H1 (cell line): ENCODE measurements around the gene POLR2H. TPM values are rescaled to one million over a fixed set of nuclear protein-coding genes. Genes with fewer than 3 reads are reported as not detected.
A peak's percentile ranks its signal among the peaks of the same experiment; 100 is the strongest.

Experiments
- CTCF ChIA-PET: fragments of 300-600 bp; sonication (Branson Sonifier 250); formaldehyde crosslinking; loops from one replicate; lab custom pipeline; 2021; ENCODE audit not compliant: partially characterized antibody; lab: Charles Lee
- POLR2A ChIA-PET: fragments of 300-600 bp; sonication (Branson Sonifier 250); formaldehyde crosslinking; loops from one replicate; lab custom pipeline; 2021; ENCODE audit warnings: inconsistent platforms; ENCODE audit not compliant: partially characterized antibody; lab: Charles Lee
- DNase-seq, 2 experiments: peaks; one replicate each; pipeline versions ENCODE4 v3.0.0 to v3.0.0-alpha.2; 2010 to 2022; ENCODE audit warnings: low spot score in 2 of 2, low read depth in 1 of 2, mixed read lengths in 1 of 2
- FAIRE-seq: peaks from 2 replicates; lab custom pipeline; 2011; peaks lifted over from hg19 to GRCh38; lab: Jason Lieb, UNC
- H2AFZ ChIP-seq: 2 replicates; pipeline ENCODE4 v1.8.1; 2012; ENCODE audit warnings: low read length, inconsistent platforms
- H2AK5ac ChIP-seq: 2 replicates; pipeline ENCODE4 v1.6.1; 2013; ENCODE audit warnings: low read depth, low read length
- H2BK120ac ChIP-seq: replicated peaks from 2 replicates; pipeline ENCODE3; 2013; ENCODE audit warnings: low read depth, low read length, inconsistent platforms
- H2BK12ac ChIP-seq: 2 replicates; pipeline ENCODE4 v1.6.1; 2013; ENCODE audit warnings: low read depth, low read length
- H2BK15ac ChIP-seq: 2 replicates; pipeline ENCODE4 v1.6.1; 2013; ENCODE audit warnings: low read length
- H2BK20ac ChIP-seq: 2 replicates; pipeline ENCODE4 v1.6.1; 2013; ENCODE audit warnings: low read length
- H2BK5ac ChIP-seq: 2 replicates; pipeline ENCODE4 v1.6.1; 2013; ENCODE audit warnings: low read depth, low read length
- H3K14ac ChIP-seq: 2 replicates; pipeline ENCODE4 v1.6.1; 2013; ENCODE audit warnings: inconsistent platforms; ENCODE audit not compliant: insufficient read length
- H3K18ac ChIP-seq: 2 replicates; pipeline ENCODE4 v1.6.1; 2013; ENCODE audit warnings: low read length; ENCODE audit errors: extremely low read depth
- H3K23ac ChIP-seq: 2 replicates; pipeline ENCODE4 v1.6.1; 2013; ENCODE audit warnings: inconsistent platforms; ENCODE audit not compliant: insufficient read length
- H3K23me2 ChIP-seq: 2 replicates; pipeline ENCODE4 v1.6.1; 2013; ENCODE audit warnings: low read depth, low read length
- H3K27ac ChIP-seq: 2 replicates; pipeline ENCODE4 v1.6.1; 2011; ENCODE audit warnings: low read depth, low read length, inconsistent platforms
- H3K27me3 ChIP-seq, 4 experiments: replicated peaks in 1 of 4; 1 replicate in 1 of 4; 2 replicates in 3 of 4; pipeline versions ENCODE4 v1.6.1 to v1.8.1; 2011 to 2013; ENCODE audit warnings: low read length in 3 of 4, mild to moderate bottlenecking in 3 of 4, inconsistent platforms in 2 of 4, mixed read lengths in 2 of 4, moderate library complexity in 1 of 4; ENCODE audit not compliant: control insufficient read depth in 3 of 4, insufficient read depth in 3 of 4; ENCODE audit errors: extremely low read depth in 1 of 4
- H3K36me3 ChIP-seq, 4 experiments: 2 replicates each; pipeline versions ENCODE4 v1.6.1 to v1.8.1; 2011 to 2013; ENCODE audit warnings: mild to moderate bottlenecking in 4 of 4, low read length in 3 of 4, moderate library complexity in 2 of 4, control low read depth in 1 of 4, inconsistent platforms in 1 of 4; ENCODE audit not compliant: insufficient read depth in 4 of 4, control insufficient read depth in 2 of 4
- H3K4ac ChIP-seq: replicated peaks from 2 replicates; pipeline ENCODE3; 2013; ENCODE audit warnings: low read length, low read depth, mixed read lengths, inconsistent platforms; ENCODE audit not compliant: insufficient read length
- H3K4me1 ChIP-seq, 4 experiments: replicated peaks in 1 of 4; 1 replicate in 1 of 4; 2 replicates in 3 of 4; pipeline versions ENCODE4 v1.6.1 to v1.8.1; 2011 to 2013; ENCODE audit warnings: low read length in 3 of 4, inconsistent platforms in 2 of 4, mixed read lengths in 1 of 4; ENCODE audit not compliant: insufficient read depth in 4 of 4, control insufficient read depth in 3 of 4
- H3K4me2 ChIP-seq, 2 experiments: 2 replicates each; pipeline versions ENCODE4 v1.6.1 to v1.8.1; 2011 to 2013; ENCODE audit warnings: low read depth in 2 of 2, low read length in 2 of 2, control low read depth in 1 of 2, inconsistent platforms in 1 of 2, mild to moderate bottlenecking in 1 of 2; ENCODE audit not compliant: insufficient read depth in 1 of 2
- H3K4me3 ChIP-seq, 4 experiments: fragments of 200-600, 300-600 bp in 1 of 4; sonication (generic), shearing (Covaris generic), sonication (Bioruptor Twin) in 1 of 4; 2 replicates each; pipeline versions ENCODE4 v1.5.1 to v1.8.1; 2011 to 2016; ENCODE audit warnings: low read length in 4 of 4, low read depth in 3 of 4, control low read depth in 2 of 4, inconsistent platforms in 2 of 4, mild to moderate bottlenecking in 2 of 4, mixed read lengths in 1 of 4, moderate library complexity in 1 of 4; ENCODE audit not compliant: insufficient read depth in 2 of 4; ENCODE audit errors: extremely low read depth in 1 of 4
- H3K56ac ChIP-seq: replicated peaks from 2 replicates; pipeline ENCODE3; 2013; ENCODE audit warnings: low read depth, mild to moderate bottlenecking, mixed read lengths, low read length, inconsistent platforms; ENCODE audit not compliant: insufficient read length
- H3K79me1 ChIP-seq: 2 replicates; pipeline ENCODE4 v1.6.1; 2013; ENCODE audit warnings: low read depth, low read length, control low read depth
- H3K79me2 ChIP-seq, 2 experiments: 2 replicates each; pipeline versions ENCODE4 v1.6.1 to v1.8.1; 2012 to 2013; ENCODE audit warnings: low read length in 2 of 2, mild to moderate bottlenecking in 2 of 2, inconsistent platforms in 1 of 2; ENCODE audit not compliant: insufficient read depth in 2 of 2, control insufficient read depth in 1 of 2
- H3K9ac ChIP-seq, 4 experiments: replicated peaks in 1 of 4; 1 replicate in 1 of 4; 2 replicates in 3 of 4; pipeline versions ENCODE4 v1.6.1 to v1.8.1; 2011 to 2013; ENCODE audit warnings: low read depth in 3 of 4, low read length in 3 of 4, control low read depth in 2 of 4, mild to moderate bottlenecking in 2 of 4, moderate library complexity in 2 of 4, inconsistent platforms in 1 of 4; ENCODE audit errors: extremely low read depth in 1 of 4
- H3K9me3 ChIP-seq, 2 experiments: 2 replicates each; pipeline versions ENCODE4 v1.6.1 to v1.8.1; 2012 to 2013; ENCODE audit warnings: mild to moderate bottlenecking in 2 of 2, moderate library complexity in 2 of 2, control low read depth in 1 of 2, inconsistent platforms in 1 of 2, low read depth in 1 of 2, low read length in 1 of 2, mixed read lengths in 1 of 2; ENCODE audit not compliant: insufficient read depth in 2 of 2
- H4K20me1 ChIP-seq, 2 experiments: replicated peaks in 1 of 2; 2 replicates each; pipeline versions ENCODE3 to v1.8.1; 2011 to 2013; ENCODE audit warnings: inconsistent platforms in 2 of 2, low read length in 2 of 2, mild to moderate bottlenecking in 1 of 2; ENCODE audit not compliant: insufficient read depth in 2 of 2, control insufficient read depth in 1 of 2
- H4K5ac ChIP-seq: 2 replicates; pipeline ENCODE4 v1.6.1; 2013; ENCODE audit warnings: low read length, low read depth, mixed read lengths, inconsistent platforms; ENCODE audit not compliant: insufficient read length
- H4K8ac ChIP-seq: 2 replicates; pipeline ENCODE4 v1.8.0; 2013; ENCODE audit warnings: mild to moderate bottlenecking, moderate library complexity, low read length, inconsistent platforms; ENCODE audit not compliant: insufficient read depth; ENCODE audit errors: extremely low read depth
- H4K91ac ChIP-seq: replicated peaks from 2 replicates; pipeline ENCODE3; 2013; ENCODE audit warnings: low read length, mixed read lengths, inconsistent platforms; ENCODE audit not compliant: insufficient read length
- EP300 ChIP-seq, 2 experiments: IDR thresholded peaks; 1 replicate in 1 of 2; 2 replicates in 1 of 2; pipeline ENCODE4 v1.6.1; 2011 to 2012; ENCODE audit warnings: low read depth in 2 of 2, low read length in 2 of 2, mild to moderate bottlenecking in 2 of 2, borderline replicate concordance in 1 of 2, inconsistent platforms in 1 of 2, moderate library complexity in 1 of 2
- POLR2A ChIP-seq, 2 experiments: IDR thresholded peaks; 1 replicate in 1 of 2; 2 replicates in 1 of 2; pipeline ENCODE4 v1.6.1; 2011; ENCODE audit warnings: low read depth in 2 of 2, low read length in 2 of 2, mild to moderate bottlenecking in 2 of 2; ENCODE audit errors: control extremely low read depth in 1 of 2
- POLR2AphosphoS5 ChIP-seq: IDR thresholded peaks from 2 replicates; pipeline ENCODE4 v1.6.1; 2011; ENCODE audit warnings: low read depth, low read length
- WGBS, 2 experiments: shearing (Covaris generic) in 1 of 2; methylation state at CpG; one replicate each; pipeline versions ENCODE4 v1.1.6 to v1.1.7; 2013 to 2015; ENCODE audit warnings: low lambda C conversion rate in 2 of 2, mixed read lengths in 2 of 2, inconsistent platforms in 1 of 2, low coverage in 1 of 2, missing lambda C conversion rate in 1 of 2; ENCODE audit not compliant: insufficient replicate concordance in 2 of 2, insufficient coverage in 1 of 2, insufficient read length in 1 of 2; ENCODE audit errors: extremely low coverage in 1 of 2, missing lambda C conversion rate in 1 of 2; 5-methylcytosine and 5-hydroxymethylcytosine counted together
- polyA plus RNA-seq, 7 experiments: library from polyadenylated mRNA; depleted of rRNA in 3 of 7; stranded (reverse) in 5 of 7; unstranded in 2 of 7; fragments of >200 nt in 5 of 7; fragments of 200-250 nt in 2 of 7; gene quantifications; 1 replicate in 5 of 7; 2 replicates in 1 of 7; 4 replicates in 1 of 7; pipeline versions ENCODE4 v1.2.1 to v1.2.3, GENCODE V29; 2011 to 2013; ENCODE audit warnings: missing spikeins in 2 of 7, mixed read lengths in 2 of 7
- total RNA-seq: library from RNA; stranded (reverse); fragmentation: NEBNext Ultra II Directional; extraction: Animal tissue kit (Norgen Biotek cat#: 25700); gene quantifications from 2 replicates; pipeline ENCODE4 v1.2.1, GENCODE V29; 2021

Gene POLR2H
- total and polyA plus RNA-seq, 2 of the 8 experiments (the other 6 are each of a cell fraction or from before 2014, with no cell fraction given) = 113 to 335 TPM

DNA sequence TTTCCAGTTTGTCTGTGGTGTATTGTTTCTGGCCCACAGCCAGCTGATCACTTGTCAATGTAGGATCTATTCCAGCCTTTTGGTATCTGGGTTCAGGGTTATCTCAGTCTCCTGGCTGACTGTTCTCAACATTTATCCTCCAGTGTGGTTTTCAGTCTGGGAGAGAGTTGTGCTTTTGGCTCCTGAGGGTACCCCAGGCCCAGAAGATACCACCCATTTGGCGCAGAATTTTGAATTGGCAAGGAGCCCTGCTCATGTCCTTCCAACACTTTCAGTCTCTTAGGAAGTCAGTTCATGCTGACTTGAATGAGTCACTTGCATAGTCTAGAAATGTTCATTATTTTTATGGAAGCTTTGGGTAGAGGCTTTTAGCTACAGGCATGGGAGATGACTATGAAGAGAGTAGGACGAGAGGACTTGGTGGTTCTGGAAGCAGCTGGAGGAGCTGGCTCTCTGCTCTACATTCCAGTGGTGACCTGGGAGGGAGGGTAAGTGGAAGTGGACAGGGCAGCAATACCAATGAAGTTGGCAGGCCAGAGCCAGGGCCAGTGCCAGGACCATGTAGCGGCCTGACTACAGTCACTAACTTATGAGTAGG lies 7.2 kb downstream of the POLR2H start:
- Histone ChIP-seq H4K8ac (no peak overlapping the region), H2BK20ac (no peak overlapping the region), H3K9me3 (no peaks in the 10 kb centered on the region), H3K18ac (no peak overlapping the region), H3K36me3 (peaks cover 6 to 32% (median 28%) of the 10 kb centered on the region in 4 experiments; a peak in 7 of 8 replicates), H3K9ac (no peak overlapping the region), H3K27me3 (no peaks in the 10 kb centered on the region), H3K14ac (no peak overlapping the region), H3K4me1 (peaks cover 0 to 10% (median 6%) of the 10 kb centered on the region in 4 experiments; a peak in 6 of 7 replicates), H4K91ac (no peak overlapping the region), H2BK15ac (no peak overlapping the region), H3K79me2 (peaks cover 0 to 12% of the 10 kb centered on the region in 2 experiments; a peak in 2 of 4 replicates), H3K23me2 (peaks cover 2% of the 10 kb centered on the region; the same call in 1 of the 2 replicates), H3K4ac (no peak overlapping the region), H3K27ac (no peak overlapping the region), H2AK5ac (no peak overlapping the region), H2AFZ (no peak overlapping the region), H3K23ac (no peak overlapping the region), H2BK12ac (no peak overlapping the region), H4K5ac (no peak overlapping the region), H2BK120ac (no peak overlapping the region), H3K56ac (no peak overlapping the region), H2BK5ac (no peak overlapping the region), H3K4me2 (no peak overlapping the region), H4K20me1 (peaks cover 4 to 20% of the 10 kb centered on the region in 2 experiments), H3K79me1 (0 out of 2 replicates have a peak, but pooled peaks cover 3% of the 10 kb centered on the region), H3K4me3 (no peak overlapping the region)
- no peak for FAIRE-seq
- ChIA-PET POLR2A (interaction anchor here (0.7 to 2.4 kb wide), 3 partner anchors 21 to 173 kb away, joined by 3 to 12 read pairs (median 3); partner anchors contain the start of gene FAM131A), CTCF (interaction anchor here (0.7 to 11.5 kb wide), 11 partner anchors 8 to 410 kb away, joined by 3 to 223 read pairs (median 5); no protein-coding TSS in a partner anchor)
- WGBS, 2 experiments = 94% methylated on average over 3 of the region's 3 CpGs; no CpG with 5 or more reads in 1 of the 2 experiments
- DNase-seq = no peak
- TF ChIP-seq POLR2A (IDR thresholded peaks at IDR 0.05; ENCODE audit: control extremely low read depth in 1 of 2, low read depth in 2 of 2, low read length in 2 of 2) (peak in 1 of 2 experiments; percentile 30; a peak in 1 of 3 replicates), EP300 (IDR thresholded peaks at IDR 0.05; ENCODE audit: borderline replicate concordance in 1 of 2, low read depth in 2 of 2, low read length in 2 of 2) (no peak), POLR2AphosphoS5 (peak; percentile 56; the same call in 1 of the 2 replicates)
